B cell (primary cell): ENCODE data around the gene KIF26B. TPM values are rescaled to one million over a fixed set of nuclear protein-coding genes. Genes with fewer than 3 reads are reported as not detected.

Experiments
- ATAC-seq: fragments of 200-7000 bp; cut with Tn5 transposase; one replicate; pipeline ENCODE4 v1.10.0; 2021; ENCODE audit warnings: low read depth, mild to moderate bottlenecking, moderate number of reproducible peaks, moderate library complexity
- CTCF ChIA-PET: fragments of 350-600 bp; sonication (Branson Sonifier 250); formaldehyde crosslinking; loops from one replicate; lab custom pipeline; 2021; ENCODE audit warnings: antibody characterized with exemption, inconsistent platforms; lab: Charles Lee
- POLR2A ChIA-PET: fragments of 350-600 bp; sonication (Branson Sonifier 250); formaldehyde crosslinking; loops from one replicate; lab custom pipeline; 2021; ENCODE audit warnings: antibody characterized with exemption; lab: Charles Lee
- DNase-seq: peaks from one replicate; pipeline ENCODE4 v3.0.0; 2013
- H2AFZ ChIP-seq: 2 replicates; pipeline ENCODE4 v1.6.1; 2012; ENCODE audit warnings: mild to moderate bottlenecking, low read depth, low read length; ENCODE audit not compliant: insufficient read depth, poor library complexity, severe bottlenecking
- H3K27ac ChIP-seq, 2 donors: 1 replicate in 1 of 2; 2 replicates in 1 of 2; pipeline ENCODE4 v1.5.1; 2012 to 2013; ENCODE audit warnings: low read length in 2 of 2, mild to moderate bottlenecking in 2 of 2, moderate library complexity in 1 of 2
- H3K27me3 ChIP-seq, 4 experiments: fragments of 200-600 bp in 1 of 4; sonication (generic) in 1 of 4; replicated peaks in 1 of 4; 1 replicate in 2 of 4; 2 replicates in 2 of 4; pipeline versions ENCODE4 v1.6.1 to v1.7.0; 2013 to 2016; ENCODE audit warnings: low read length in 3 of 4, mild to moderate bottlenecking in 2 of 4, mixed read lengths in 1 of 4, moderate library complexity in 1 of 4; ENCODE audit not compliant: insufficient read depth in 4 of 4, control insufficient read depth in 3 of 4; ENCODE audit errors: control extremely low read depth in 1 of 4
- H3K36me3 ChIP-seq, 2 experiments: replicated peaks in 1 of 2; 1 replicate in 1 of 2; 2 replicates in 1 of 2; pipeline versions ENCODE4 v1.6.1 to v1.7.1; 2013; ENCODE audit warnings: low read length in 1 of 2; ENCODE audit not compliant: insufficient read depth in 2 of 2, control insufficient read depth in 1 of 2; ENCODE audit errors: control extremely low read depth in 1 of 2, extremely low read depth in 1 of 2
- H3K4me1 ChIP-seq, 2 donors: fragments of 200-600 bp in 1 of 2; sonication (generic) in 1 of 2; 1 replicate in 1 of 2; 2 replicates in 1 of 2; pipeline versions ENCODE4 v1.5.1 to v1.6.1; 2013 to 2017; ENCODE audit warnings: low read length in 2 of 2; ENCODE audit not compliant: control insufficient read depth in 2 of 2, insufficient read depth in 2 of 2
- H3K4me2 ChIP-seq: replicated peaks from 2 replicates; pipeline ENCODE3; 2012; ENCODE audit warnings: mild to moderate bottlenecking, low read depth, low read length; ENCODE audit not compliant: poor library complexity, severe bottlenecking
- H3K4me3 ChIP-seq, 5 experiments: fragments of 200-600 bp in 1 of 5; sonication (generic) in 1 of 5; 1 replicate in 3 of 5; 2 replicates in 2 of 5; pipeline versions ENCODE4 v1.5.1 to v1.7.0; 2011 to 2016; ENCODE audit warnings: low read length in 4 of 5, mild to moderate bottlenecking in 4 of 5, low read depth in 2 of 5, control low read depth in 1 of 5, moderate library complexity in 1 of 5; ENCODE audit not compliant: insufficient read depth in 1 of 5; ENCODE audit errors: control extremely low read depth in 1 of 5, extremely low read depth in 1 of 5
- H3K79me2 ChIP-seq: fragments of 200-600 bp; sonication (generic); one replicate; pipeline ENCODE4 v1.6.0; 2016; ENCODE audit warnings: low read length; ENCODE audit not compliant: control insufficient read depth, insufficient read depth
- H3K9ac ChIP-seq: fragments of 200-600 bp; sonication (generic); 2 replicates; pipeline ENCODE4 v1.6.1; 2017; ENCODE audit warnings: mild to moderate bottlenecking, low read length, moderate library complexity
- H3K9me3 ChIP-seq, 3 donors: one replicate each; pipeline versions ENCODE4 v1.6.1 to v1.7.1; 2013; ENCODE audit warnings: low read length in 2 of 3; ENCODE audit not compliant: control insufficient read depth in 2 of 3, insufficient read depth in 1 of 3; ENCODE audit errors: control extremely low read depth in 1 of 3
- H4K20me1 ChIP-seq: 2 replicates; pipeline ENCODE4 v1.6.0; 2012; ENCODE audit warnings: mild to moderate bottlenecking, low read length; ENCODE audit not compliant: insufficient read depth, control insufficient read depth, poor library complexity, severe bottlenecking
- H3K27ac Mint-ChIP-seq: one replicate; pipeline ENCODE4 v1.8.0; 2021; ENCODE audit warnings: mixed read lengths
- H3K27me3 Mint-ChIP-seq: one replicate; pipeline ENCODE4 v1.8.0; 2021; ENCODE audit warnings: mixed read lengths
- H3K4me1 Mint-ChIP-seq: one replicate; pipeline ENCODE4 v1.8.0; 2021; ENCODE audit warnings: mixed read lengths
- H3K4me3 Mint-ChIP-seq: one replicate; pipeline ENCODE4 v1.8.0; 2021; ENCODE audit warnings: mixed read lengths
- H3K9me3 Mint-ChIP-seq: one replicate; pipeline ENCODE4 v1.8.0; 2022; ENCODE audit warnings: mixed read lengths; ENCODE audit not compliant: insufficient read depth
- CTCF ChIP-seq: fragments of 200-600 bp; IDR thresholded peaks from one replicate; pipeline ENCODE4 v1.8.0; 2022; ENCODE audit warnings: antibody characterized with exemption, mild to moderate bottlenecking
- EZH2 ChIP-seq: IDR thresholded peaks from 2 replicates; pipeline ENCODE4 v1.6.1; 2012; ENCODE audit warnings: borderline replicate concordance, low read depth, mild to moderate bottlenecking, moderate library complexity, low read length; ENCODE audit not compliant: insufficient read depth, poor library complexity, severe bottlenecking
- WGBS: methylation state at CpG from one replicate; pipeline ENCODE4 v1.1.5; 2013; ENCODE audit warnings: missing lambda C conversion rate; ENCODE audit not compliant: insufficient coverage; 5-methylcytosine and 5-hydroxymethylcytosine counted together
- intact Hi-C: fragments of 100-400 bp; cut with micrococcal nuclease; formaldehyde crosslinking; loops from one replicate; pipeline ENCODE4 v1.10.0; 2022
- polyA plus RNA-seq: library from polyadenylated mRNA; depleted of rRNA; stranded (reverse); fragments of >200 nt; gene quantifications from 2 replicates; pipeline ENCODE4 v1.2.3, GENCODE V29; 2012
- total RNA-seq, 2 donors: library from RNA; stranded (reverse); fragments of 120-200 nt in 1 of 2; gene quantifications; 1 replicate in 1 of 2; 2 replicates in 1 of 2; pipeline versions ENCODE4 v1.2.3 to v1.2.4, GENCODE V29; 2013 to 2022

KIF26B gene
- total and polyA plus RNA-seq, 2 donors (not counting 1 experiment from before 2014, with no cell fraction given): 0.62 TPM; not detected in 1

GRCh38 chr1:245412306-245412705 lies 257.5 kb downstream of the KIF26B start:
- no peaks in the 10 kb centered on the region for H3K4me1 ChIP-seq
- Mint-ChIP-seq H3K9me3 (no peaks in the 10 kb centered on the region), H3K4me3 (no peak overlapping the region), H3K27me3 (peaks cover 8% of the 10 kb centered on the region), H3K27ac (no peak overlapping the region), H3K4me1 (no peaks in the 10 kb centered on the region)
- H2AFZ ChIP-seq: no peak overlapping the region
- TF ChIP-seq EZH2 (no peak), CTCF (no peak)
- intact Hi-C loops: no loop called here
- no peak for DNase-seq
- no peak for ATAC-seq
- H3K4me2 ChIP-seq: no peak overlapping the region
- H3K36me3 ChIP-seq: no peaks in the 10 kb centered on the region
- no peak overlapping the region for H3K27ac ChIP-seq
- no peaks in the 10 kb centered on the region for H3K79me2 ChIP-seq
- no peak overlapping the region for H3K4me3 ChIP-seq
- H3K9ac ChIP-seq: no peak overlapping the region
- H3K27me3 ChIP-seq: no peaks in the 10 kb centered on the region
- ChIA-PET POLR2A (no interaction called here), CTCF (no interaction called here)
- WGBS: 83% methylated on average over 5 of the region's 5 CpGs
- no peaks in the 10 kb centered on the region for H4K20me1 ChIP-seq
- no peaks in the 10 kb centered on the region for H3K9me3 ChIP-seq

DNA sequence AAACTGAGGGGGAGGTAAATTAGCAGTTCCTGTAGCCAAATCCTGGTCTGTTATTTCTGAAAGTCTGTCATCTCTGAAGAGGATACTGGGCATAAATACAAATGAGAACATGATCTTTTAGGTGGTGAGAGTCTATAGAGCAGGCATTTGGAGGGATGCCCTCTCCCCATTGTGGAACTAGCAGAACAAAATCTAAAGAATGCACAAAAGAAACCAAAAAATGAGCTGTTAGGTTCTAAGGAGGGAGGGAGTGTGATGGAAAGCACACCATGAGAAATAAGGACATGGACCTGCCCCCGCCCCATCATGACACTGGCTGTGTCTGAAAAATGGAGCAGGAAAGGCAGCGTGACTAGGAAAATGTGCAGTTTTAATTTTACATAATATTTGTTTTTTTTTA lies 262.0 kb downstream of the KIF26B start:
- no peak for DNase-seq
- Mint-ChIP-seq H3K9me3 (no peaks in the 10 kb centered on the region), H3K4me1 (no peaks in the 10 kb centered on the region), H3K4me3 (no peak overlapping the region), H3K27ac (no peak overlapping the region), H3K27me3 (peaks cover 6% of the 10 kb centered on the region)
- no peak overlapping the region for H3K4me3 ChIP-seq
- 100% methylated on average over 1 of the region's 2 CpGs for WGBS
- H3K4me1 ChIP-seq: no peaks in the 10 kb centered on the region
- H2AFZ ChIP-seq: no peak overlapping the region
- no peak overlapping the region for H3K4me2 ChIP-seq
- intact Hi-C loops: no loop called here
- ChIA-PET POLR2A (no interaction called here), CTCF (no interaction called here)
- no peaks in the 10 kb centered on the region for H3K27me3 ChIP-seq
- no peaks in the 10 kb centered on the region for H3K36me3 ChIP-seq
- no peak overlapping the region for H3K27ac ChIP-seq
- H3K9ac ChIP-seq: no peak overlapping the region
- no peak for ATAC-seq
- H3K9me3 ChIP-seq: no peaks in the 10 kb centered on the region
- no peaks in the 10 kb centered on the region for H3K79me2 ChIP-seq
- TF ChIP-seq CTCF (no peak), EZH2 (no peak)
- no peaks in the 10 kb centered on the region for H4K20me1 ChIP-seq
